Natural killer cell (primary cell): ENCODE results near the gene IL1R2. TPM values are rescaled to one million over a fixed set of nuclear protein-coding genes. Genes with fewer than 3 reads are reported as not detected.

ENCODE experiments used
- ATAC-seq, 3 donors: fragments of 150-1000 bp in 2 of 3; fragments of 200-7000 bp in 1 of 3; cut with Tn5 transposase; 1 replicate in 1 of 3; 2 replicates in 2 of 3; pipeline ENCODE4 v1.10.0; 2021; ENCODE audit warnings: mild to moderate bottlenecking in 2 of 3, moderate library complexity in 2 of 3
- DNase-seq, 2 donors: peaks; one replicate each; pipeline versions ENCODE4 v3.0.0 to v3.0.0-alpha.2; 2013 to 2021; ENCODE audit warnings: mixed read lengths in 1 of 2
- H3K27ac ChIP-seq: one replicate; pipeline ENCODE4 v1.5.1; 2013; ENCODE audit warnings: mild to moderate bottlenecking, low read length
- H3K27me3 ChIP-seq: one replicate; pipeline ENCODE4 v1.6.1; 2013; ENCODE audit warnings: low read length; ENCODE audit not compliant: control insufficient read depth, insufficient read depth
- H3K36me3 ChIP-seq: one replicate; pipeline ENCODE4 v1.6.1; 2013; ENCODE audit warnings: low read length; ENCODE audit not compliant: control insufficient read depth, insufficient read depth
- H3K4me1 ChIP-seq: one replicate; pipeline ENCODE4 v1.6.1; 2013; ENCODE audit warnings: low read length; ENCODE audit not compliant: control insufficient read depth, insufficient read depth
- H3K4me3 ChIP-seq: one replicate; pipeline ENCODE4 v1.5.1; 2013; ENCODE audit warnings: low read length
- H3K9me3 ChIP-seq: one replicate; pipeline ENCODE4 v1.6.1; 2013; ENCODE audit warnings: low read length; ENCODE audit not compliant: control insufficient read depth, insufficient read depth
- H3K27ac Mint-ChIP-seq, 2 donors: one replicate each; pipeline ENCODE4 v1.8.0; 2022; ENCODE audit warnings: mild to moderate bottlenecking in 2 of 2, mixed read lengths in 2 of 2, moderate library complexity in 1 of 2
- H3K27me3 Mint-ChIP-seq, 2 donors: one replicate each; pipeline ENCODE4 v1.8.0; 2022; ENCODE audit warnings: low read depth in 2 of 2, mixed read lengths in 2 of 2
- H3K36me3 Mint-ChIP-seq: one replicate; pipeline ENCODE4 v1.8.0; 2022; ENCODE audit warnings: mixed read lengths
- H3K4me1 Mint-ChIP-seq, 2 donors: one replicate each; pipeline ENCODE4 v1.8.0; 2022; ENCODE audit warnings: mixed read lengths in 2 of 2
- H3K4me3 Mint-ChIP-seq: one replicate; pipeline ENCODE4 v1.8.0; 2022; ENCODE audit warnings: mild to moderate bottlenecking, moderate library complexity, mixed read lengths
- H3K9me3 Mint-ChIP-seq, 2 donors: one replicate each; pipeline ENCODE4 v1.8.0; 2022; ENCODE audit warnings: mixed read lengths in 2 of 2
- CTCF ChIP-seq: fragments of 200-600 bp; IDR thresholded peaks from one replicate; pipeline ENCODE4 v1.8.0; 2022; ENCODE audit warnings: antibody characterized with exemption
- WGBS: methylation state at CpG from one replicate; pipeline ENCODE4 v1.1.7; 2013; ENCODE audit warnings: missing lambda C conversion rate; ENCODE audit not compliant: insufficient coverage; 5-methylcytosine and 5-hydroxymethylcytosine counted together
- intact Hi-C: fragments of 100-400 bp; cut with micrococcal nuclease; formaldehyde crosslinking; loops from one replicate; pipeline ENCODE4 v1.14.2; 2022
- total RNA-seq, 4 donors: library from RNA; stranded (reverse); fragments of 120-200 nt in 1 of 4; gene quantifications; one replicate each; pipeline versions ENCODE4 v1.2.3 to v1.2.4, GENCODE V29; 2013 to 2022

The IL1R2 gene
- total RNA-seq, 3 donors from 2014 or later (not counting 1 experiment from before 2014, with no cell fraction given) = 0.66 to 5.7 TPM; not detected in 1

DNA sequence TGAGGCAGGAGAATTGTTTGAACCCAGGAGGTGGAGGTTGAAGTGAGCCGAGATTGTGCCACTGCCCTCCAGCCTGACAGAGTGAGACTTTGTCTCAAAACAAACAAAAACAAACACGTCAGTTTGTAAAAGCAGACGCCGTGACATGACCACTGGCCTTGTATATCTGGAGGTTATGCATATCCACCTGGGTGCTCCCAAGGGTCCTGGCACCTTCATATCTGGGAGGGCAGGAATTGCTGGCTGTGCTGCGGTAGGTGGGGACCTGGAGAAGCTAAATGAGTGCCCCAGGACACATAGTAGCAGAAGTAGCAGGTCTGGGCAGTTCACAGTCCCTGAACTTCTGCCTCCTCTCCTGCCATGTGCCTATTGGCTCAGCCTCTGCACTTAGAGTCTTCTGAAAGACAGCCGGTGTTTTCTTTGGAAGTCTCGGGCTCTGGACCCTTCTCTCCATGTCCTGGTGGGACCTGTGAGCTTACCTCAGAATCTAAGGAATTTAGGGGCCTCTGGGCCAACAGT is 30.9 kb upstream of the IL1R2 start:
- Histone ChIP-seq H3K4me3 (no peak overlapping the region), H3K9me3 (peaks cover 3% of the 10 kb centered on the region), H3K27me3 (no peaks in the 10 kb centered on the region), H3K4me1 (no peaks in the 10 kb centered on the region), H3K27ac (no peak overlapping the region), H3K36me3 (no peaks in the 10 kb centered on the region)
- no peak for DNase-seq
- WGBS = 79% methylated on average over 7 of the region's 7 CpGs
- peaks cover 2 to 3% of the 10 kb centered on the region in 2 donors for H3K9me3 Mint-ChIP-seq
- TF ChIP-seq CTCF = no peak
- no peak overlapping the region for H3K4me3 Mint-ChIP-seq
- ATAC-seq = peak in 1 of 3 donors; percentile 10
- H3K36me3 Mint-ChIP-seq = no peaks in the 10 kb centered on the region
- intact Hi-C loops = no loop called here
- H3K4me1 Mint-ChIP-seq = peaks cover 0 to 5% of the 10 kb centered on the region in 2 donors
- H3K27me3 Mint-ChIP-seq = peaks cover 13 to 19% of the 10 kb centered on the region in 2 donors
- H3K27ac Mint-ChIP-seq = no peak overlapping the region

GRCh38 chr2:101961338-101962191 is 30.2 kb upstream of the IL1R2 start:
- Histone ChIP-seq H3K4me3 (no peak overlapping the region), H3K9me3 (peaks cover 3% of the 10 kb centered on the region), H3K36me3 (no peaks in the 10 kb centered on the region), H3K27me3 (no peaks in the 10 kb centered on the region), H3K27ac (no peak overlapping the region), H3K4me1 (no peaks in the 10 kb centered on the region)
- peaks cover 13 to 23% of the 10 kb centered on the region in 2 donors for H3K27me3 Mint-ChIP-seq
- TF ChIP-seq CTCF = no peak
- DNase-seq = no peak
- no peak overlapping the region for H3K27ac Mint-ChIP-seq
- H3K9me3 Mint-ChIP-seq = peaks cover 2 to 3% of the 10 kb centered on the region in 2 donors
- no peak overlapping the region for H3K4me3 Mint-ChIP-seq
- no peaks in the 10 kb centered on the region for H3K36me3 Mint-ChIP-seq
- intact Hi-C loops = no loop called here
- ATAC-seq = peak in 1 of 3 donors; percentile 46
- H3K4me1 Mint-ChIP-seq = peaks cover 0 to 5% of the 10 kb centered on the region in 2 donors
- WGBS = 90% methylated on average over 10 of the region's 12 CpGs

GRCh38 chr2:101962309-101962708 is 29.5 kb upstream of the IL1R2 start:
- TF ChIP-seq CTCF = no peak
- H3K4me1 ChIP-seq = no peaks in the 10 kb centered on the region
- H3K9me3 Mint-ChIP-seq = peaks cover 2 to 3% of the 10 kb centered on the region in 2 donors
- H3K36me3 Mint-ChIP-seq = no peaks in the 10 kb centered on the region
- intact Hi-C loops = no loop called here
- H3K27ac ChIP-seq = no peak overlapping the region
- peaks cover 0 to 5% of the 10 kb centered on the region in 2 donors for H3K4me1 Mint-ChIP-seq
- H3K36me3 ChIP-seq = no peaks in the 10 kb centered on the region
- ATAC-seq (no peak), DNase-seq (no peak)
- H3K4me3 Mint-ChIP-seq = no peak overlapping the region
- H3K4me3 ChIP-seq = no peak overlapping the region
- peaks cover 2% of the 10 kb centered on the region for H3K9me3 ChIP-seq
- H3K27ac Mint-ChIP-seq = no peak overlapping the region
- peaks cover 13 to 30% of the 10 kb centered on the region in 2 donors for H3K27me3 Mint-ChIP-seq
- 74% methylated on average over 8 of the region's 11 CpGs for WGBS
- no peaks in the 10 kb centered on the region for H3K27me3 ChIP-seq
